ENCODE measurements around the gene ADAMTS1.
A peak's percentile ranks its signal among the peaks of the same experiment; 100 is the strongest.

Gene ADAMTS1

DNA sequence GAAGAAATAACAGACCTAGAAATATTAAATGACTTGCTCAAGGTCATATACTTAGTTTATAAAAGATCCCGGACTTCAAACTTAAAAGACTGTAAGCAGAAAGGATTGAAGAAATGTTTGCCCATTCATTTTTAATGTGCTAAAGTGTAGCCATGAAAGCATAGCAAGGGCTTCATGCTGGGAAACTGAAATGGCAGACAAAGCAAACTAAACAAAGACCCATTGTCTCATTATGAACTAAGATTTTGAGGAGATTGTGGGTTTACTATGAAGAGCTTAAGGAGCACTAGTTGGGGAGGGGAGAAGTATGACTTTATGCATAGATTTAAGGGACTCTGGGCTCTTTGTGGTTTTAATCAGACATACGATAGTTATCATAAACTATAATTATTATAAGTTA is 26.3 kb downstream of the ADAMTS1 start:
- H3K36me3 Mint-ChIP-seq (ENCODE audit: insufficient read depth): no peaks in the 10 kb centered on the region
- H3K4me1 Mint-ChIP-seq (ENCODE audit: low read depth in 2 of 2): no peaks in the 10 kb centered on the region
- no peaks in the 10 kb centered on the region for H3K27me3 Mint-ChIP-seq
- no peaks in the 10 kb centered on the region for H3K9me3 Mint-ChIP-seq
- H3K27ac Mint-ChIP-seq: no peak overlapping the region
- no peak overlapping the region for H3K4me3 Mint-ChIP-seq
- no peak for DNase-seq
- no peak for ATAC-seq (replicated peaks)

DNA sequence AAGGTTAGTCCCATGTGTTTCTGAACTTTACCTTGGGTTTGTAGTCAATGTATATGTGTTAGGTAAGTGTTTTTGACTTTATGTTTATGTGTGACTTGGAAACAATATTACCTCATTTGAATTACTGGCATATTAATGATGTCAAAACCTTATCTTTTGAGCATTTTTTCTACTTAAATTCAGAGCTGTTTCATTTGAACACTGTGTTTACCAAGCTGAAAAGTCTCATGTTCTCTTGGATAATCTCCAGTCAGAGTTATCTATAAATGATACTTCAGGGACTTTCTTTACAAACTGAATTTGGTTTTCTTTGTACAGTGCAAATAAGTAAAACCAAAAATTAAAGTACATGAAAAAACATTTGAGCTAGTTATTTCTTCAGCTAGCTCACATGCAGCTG is 30.0 kb downstream of the ADAMTS1 start:
- no peaks in the 10 kb centered on the region for H3K36me3 Mint-ChIP-seq (ENCODE audit: insufficient read depth)
- ATAC-seq (replicated peaks) (no peak), DNase-seq (no peak)
- H3K27me3 Mint-ChIP-seq: no peaks in the 10 kb centered on the region
- H3K27ac Mint-ChIP-seq: no peak overlapping the region
- no peaks in the 10 kb centered on the region for H3K9me3 Mint-ChIP-seq
- no peaks in the 10 kb centered on the region for H3K4me1 Mint-ChIP-seq (ENCODE audit: low read depth in 2 of 2)
- H3K4me3 Mint-ChIP-seq: no peak overlapping the region

DNA sequence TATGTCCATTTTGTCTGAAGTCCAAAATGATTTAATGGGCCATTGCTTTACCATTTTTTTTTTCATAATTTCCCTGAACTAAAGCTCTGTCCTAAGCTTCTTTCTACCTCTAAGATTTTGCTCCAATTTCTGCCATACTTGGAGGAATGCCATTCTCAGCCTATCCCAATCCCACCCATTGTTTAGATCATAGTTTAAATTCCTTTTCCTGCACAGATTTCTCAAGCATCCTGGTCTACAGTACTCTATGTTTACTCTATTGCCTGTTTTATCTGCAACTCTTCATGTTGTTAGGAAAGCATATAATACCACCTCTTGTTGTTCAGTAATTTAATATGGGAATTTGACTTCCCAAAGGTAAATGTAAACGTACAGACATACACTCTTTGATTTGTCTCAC is 30.8 kb downstream of the ADAMTS1 start:
- Mint-ChIP-seq H3K27ac (no peak overlapping the region), H3K4me3 (no peak overlapping the region), H3K27me3 (no peaks in the 10 kb centered on the region), H3K4me1 (ENCODE audit: low read depth in 2 of 2) (no peaks in the 10 kb centered on the region), H3K9me3 (no peaks in the 10 kb centered on the region), H3K36me3 (ENCODE audit: insufficient read depth) (no peaks in the 10 kb centered on the region)
- DNase-seq (no peak), ATAC-seq (replicated peaks) (no peak)

DNA sequence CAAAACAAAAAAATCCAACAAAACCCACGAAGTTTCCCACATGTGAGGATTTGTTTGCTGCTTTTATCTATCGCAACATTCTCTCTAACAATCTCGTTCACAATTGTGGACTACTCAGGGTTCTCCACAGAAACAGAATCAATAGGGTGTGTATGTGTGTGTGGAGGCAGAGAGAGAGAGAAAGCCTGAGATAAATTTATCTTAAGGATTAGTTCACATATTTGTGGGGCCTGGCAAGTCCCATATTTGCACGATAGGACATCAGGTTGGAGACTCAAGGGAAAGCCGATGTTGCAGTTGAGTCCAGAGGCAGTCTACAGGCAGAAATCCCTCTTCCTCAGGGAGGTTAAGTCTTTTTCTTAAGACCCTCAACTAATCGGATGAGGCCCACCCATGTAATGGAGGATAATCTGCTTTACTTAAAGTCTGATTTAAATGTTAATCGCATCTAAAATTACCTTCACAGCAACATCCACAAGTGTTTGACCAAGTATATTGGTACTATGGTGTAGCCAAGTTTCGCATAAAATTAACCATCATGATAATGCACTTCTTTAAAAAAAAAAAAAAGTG is 31.7 kb downstream of the ADAMTS1 start:
- no peak for ATAC-seq (replicated peaks)
- no peaks in the 10 kb centered on the region for H3K4me1 Mint-ChIP-seq (ENCODE audit: low read depth in 2 of 2)
- no peak overlapping the region for H3K27ac Mint-ChIP-seq
- H3K36me3 Mint-ChIP-seq (ENCODE audit: insufficient read depth): no peaks in the 10 kb centered on the region
- H3K27me3 Mint-ChIP-seq: no peaks in the 10 kb centered on the region
- no peaks in the 10 kb centered on the region for H3K9me3 Mint-ChIP-seq
- no peak for DNase-seq
- no peak overlapping the region for H3K4me3 Mint-ChIP-seq

DNA sequence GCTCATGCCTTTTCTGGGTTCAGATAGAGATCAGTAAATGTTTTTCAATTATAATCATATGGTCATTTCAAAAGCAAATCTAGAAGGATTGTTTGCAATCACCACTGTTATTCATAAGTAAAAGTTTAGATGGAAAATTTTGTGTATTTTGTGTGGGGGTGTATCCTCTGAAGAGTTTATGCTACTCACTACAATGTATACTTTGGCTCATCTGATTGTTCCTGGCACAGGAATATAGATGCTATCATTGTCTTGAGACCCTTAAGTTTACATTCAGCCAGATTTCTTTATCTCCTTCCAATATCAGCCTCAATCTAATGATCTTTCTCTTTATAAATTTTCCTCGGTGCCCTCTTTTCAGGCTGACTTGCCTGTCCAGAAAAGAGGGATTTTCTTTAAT is 33.0 kb downstream of the ADAMTS1 start:
- no peak for ATAC-seq (replicated peaks)
- no peak overlapping the region for H3K4me3 Mint-ChIP-seq

DNA sequence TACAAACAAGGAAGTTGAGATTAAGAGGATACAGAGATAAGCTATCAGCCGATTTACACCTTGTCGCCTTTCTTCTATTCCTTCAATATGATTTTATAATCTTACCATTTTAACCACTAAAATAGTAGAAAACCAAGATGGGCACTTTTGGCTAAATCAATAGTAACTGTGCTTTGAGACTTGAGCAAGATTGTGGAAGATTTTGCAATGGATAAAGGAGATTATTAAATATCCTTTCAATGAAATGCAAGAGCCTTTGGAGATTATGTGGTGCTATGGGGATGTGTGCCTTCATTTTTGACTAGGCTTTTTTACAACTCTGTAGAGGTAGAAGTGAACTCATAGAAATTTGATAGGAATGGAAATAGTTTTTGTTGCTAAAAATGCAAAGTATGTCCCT is 33.7 kb downstream of the ADAMTS1 start:
- Mint-ChIP-seq H3K9me3 (no peaks in the 10 kb centered on the region), H3K27ac (no peak overlapping the region), H3K4me3 (no peak overlapping the region), H3K27me3 (no peaks in the 10 kb centered on the region), H3K36me3 (ENCODE audit: insufficient read depth) (no peaks in the 10 kb centered on the region), H3K4me1 (ENCODE audit: low read depth in 2 of 2) (peaks cover 0 to 2% of the 10 kb centered on the region in 2 donors)
- no peak for ATAC-seq (replicated peaks)
- DNase-seq: no peak

More for the DNA sequence above, 33.0 kb downstream of the ADAMTS1 start:
- Mint-ChIP-seq H3K4me1 (ENCODE audit: low read depth in 2 of 2) (no peaks in the 10 kb centered on the region), H3K36me3 (ENCODE audit: insufficient read depth) (no peaks in the 10 kb centered on the region), H3K27ac (no peak overlapping the region), H3K9me3 (no peaks in the 10 kb centered on the region), H3K27me3 (no peaks in the 10 kb centered on the region)
- no peak for DNase-seq

DNA sequence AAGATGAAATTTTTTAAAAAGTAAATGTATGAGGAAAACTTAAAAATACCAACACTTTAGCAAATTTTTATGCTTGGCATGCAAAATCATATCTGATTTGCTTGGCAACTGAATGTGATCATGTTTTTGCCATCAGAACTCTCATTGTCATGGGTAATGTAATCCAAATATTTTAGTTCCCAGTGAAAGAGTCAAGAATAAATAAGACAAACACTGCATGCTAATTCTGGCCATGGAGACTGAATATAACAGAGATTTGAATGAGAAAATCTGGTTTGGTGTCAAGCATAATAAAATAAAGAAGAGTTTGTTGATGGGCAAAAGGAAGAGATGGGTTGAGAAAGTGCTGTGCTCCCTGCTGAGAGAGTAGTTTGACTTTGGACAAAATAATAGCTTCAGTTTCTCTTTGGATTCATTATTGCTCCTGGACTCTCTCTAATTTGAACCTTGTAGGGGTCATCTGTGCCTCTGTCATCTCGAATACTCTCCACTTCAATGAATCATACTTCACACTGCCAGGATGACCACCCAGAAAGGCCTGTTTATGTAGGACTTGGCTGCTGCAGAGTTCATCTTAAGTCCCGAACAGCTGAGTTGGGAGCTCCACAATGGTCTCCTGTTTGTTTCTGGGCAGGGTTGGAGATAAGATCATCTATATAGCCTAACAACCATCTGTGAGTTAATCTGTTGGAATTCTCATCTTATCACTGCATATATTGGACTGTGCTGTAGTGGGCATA is 34.4 kb downstream of the ADAMTS1 start:
- Mint-ChIP-seq H3K9me3 (no peaks in the 10 kb centered on the region), H3K27me3 (no peaks in the 10 kb centered on the region), H3K36me3 (ENCODE audit: insufficient read depth) (no peaks in the 10 kb centered on the region), H3K4me3 (no peak overlapping the region), H3K27ac (no peak overlapping the region), H3K4me1 (ENCODE audit: low read depth in 2 of 2) (peaks cover 0 to 2% of the 10 kb centered on the region in 2 donors)
- no peak for ATAC-seq (replicated peaks)
- no peak for DNase-seq

DNA sequence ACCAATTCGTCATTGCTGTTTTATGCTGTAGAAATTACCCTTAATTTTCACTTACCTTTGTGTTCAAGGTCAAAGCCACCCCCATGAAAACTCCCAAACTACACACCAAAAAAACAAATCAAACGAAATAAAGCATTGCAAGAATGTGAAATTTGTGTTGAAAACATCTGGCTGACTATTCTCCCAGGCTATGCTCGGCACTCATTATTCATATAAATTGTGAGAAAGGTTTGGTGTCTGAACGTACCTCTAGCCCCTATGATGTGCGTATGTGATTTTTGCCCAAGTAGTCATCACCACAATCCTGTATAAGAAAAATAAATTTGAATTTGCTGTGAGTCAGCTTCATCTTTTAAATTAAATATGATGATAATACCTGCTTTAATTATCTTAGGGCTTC is 34.9 kb downstream of the ADAMTS1 start:
- peaks cover 0 to 2% of the 10 kb centered on the region in 2 donors for H3K4me1 Mint-ChIP-seq (ENCODE audit: low read depth in 2 of 2)
- no peak for ATAC-seq (replicated peaks)

DNA sequence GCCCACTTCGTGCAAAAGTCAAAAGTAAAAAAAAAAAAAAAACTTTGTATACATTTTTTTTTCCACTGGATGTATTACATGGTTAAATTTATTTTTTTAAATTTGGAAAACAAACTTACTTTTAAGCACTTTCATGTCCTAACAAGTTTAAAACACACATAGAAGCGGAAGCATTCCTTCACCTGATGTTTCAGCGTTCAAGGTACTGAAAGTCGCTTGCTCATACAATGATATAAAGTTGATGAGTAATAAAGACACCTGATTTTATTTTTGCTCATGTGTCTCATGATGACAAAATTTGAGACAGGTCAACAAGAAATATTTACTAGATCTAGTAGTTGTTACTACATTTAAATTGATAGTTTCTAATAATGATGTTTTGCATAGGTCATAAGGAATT is 35.5 kb downstream of the ADAMTS1 start:
- ATAC-seq (replicated peaks): no peak
- Mint-ChIP-seq H3K9me3 (no peaks in the 10 kb centered on the region), H3K27ac (no peak overlapping the region), H3K36me3 (ENCODE audit: insufficient read depth) (no peaks in the 10 kb centered on the region), H3K27me3 (no peaks in the 10 kb centered on the region), H3K4me1 (ENCODE audit: low read depth in 2 of 2) (peaks cover 0 to 2% of the 10 kb centered on the region in 2 donors), H3K4me3 (no peak overlapping the region)
- DNase-seq: no peak

More for the DNA sequence above, 34.9 kb downstream of the ADAMTS1 start:
- H3K27me3 Mint-ChIP-seq: no peaks in the 10 kb centered on the region
- no peak overlapping the region for H3K27ac Mint-ChIP-seq
- H3K9me3 Mint-ChIP-seq: no peaks in the 10 kb centered on the region
- H3K36me3 Mint-ChIP-seq (ENCODE audit: insufficient read depth): no peaks in the 10 kb centered on the region
- no peak for DNase-seq
- H3K4me3 Mint-ChIP-seq: no peak overlapping the region

DNA sequence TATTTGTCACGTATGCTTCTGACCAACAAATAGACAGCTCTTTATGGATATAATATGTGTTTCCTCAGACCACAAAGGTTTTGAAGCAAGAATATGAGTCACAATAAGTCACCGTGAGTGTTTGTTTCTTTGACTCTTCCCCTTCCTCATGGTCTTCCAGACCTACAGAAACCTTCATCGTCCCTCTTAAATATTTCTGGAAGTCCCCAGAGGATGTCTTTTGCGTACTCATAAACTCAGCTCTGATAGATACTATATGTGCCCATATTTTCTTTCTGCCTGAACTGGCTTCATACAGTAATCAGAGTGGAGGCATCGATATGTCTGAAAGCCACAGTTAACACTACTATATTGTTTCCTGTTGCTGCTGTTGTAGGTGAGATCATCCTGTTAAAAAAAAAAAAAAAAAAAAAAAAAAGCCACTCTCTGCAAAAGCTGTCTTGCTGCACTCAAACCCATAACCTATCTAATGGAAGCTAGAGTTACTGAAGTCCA is 38.4 kb downstream of the ADAMTS1 start:
- Mint-ChIP-seq H3K27me3 (peaks cover 0 to 7% of the 10 kb centered on the region in 2 donors), H3K36me3 (ENCODE audit: insufficient read depth) (no peaks in the 10 kb centered on the region), H3K9me3 (peaks cover 0 to 3% of the 10 kb centered on the region in 2 donors), H3K27ac (no peak overlapping the region), H3K4me3 (no peak overlapping the region), H3K4me1 (ENCODE audit: low read depth in 2 of 2) (peaks cover 0 to 2% of the 10 kb centered on the region in 2 donors)
- ATAC-seq (replicated peaks) (peak; percentile 63), DNase-seq (no peak)

DNA sequence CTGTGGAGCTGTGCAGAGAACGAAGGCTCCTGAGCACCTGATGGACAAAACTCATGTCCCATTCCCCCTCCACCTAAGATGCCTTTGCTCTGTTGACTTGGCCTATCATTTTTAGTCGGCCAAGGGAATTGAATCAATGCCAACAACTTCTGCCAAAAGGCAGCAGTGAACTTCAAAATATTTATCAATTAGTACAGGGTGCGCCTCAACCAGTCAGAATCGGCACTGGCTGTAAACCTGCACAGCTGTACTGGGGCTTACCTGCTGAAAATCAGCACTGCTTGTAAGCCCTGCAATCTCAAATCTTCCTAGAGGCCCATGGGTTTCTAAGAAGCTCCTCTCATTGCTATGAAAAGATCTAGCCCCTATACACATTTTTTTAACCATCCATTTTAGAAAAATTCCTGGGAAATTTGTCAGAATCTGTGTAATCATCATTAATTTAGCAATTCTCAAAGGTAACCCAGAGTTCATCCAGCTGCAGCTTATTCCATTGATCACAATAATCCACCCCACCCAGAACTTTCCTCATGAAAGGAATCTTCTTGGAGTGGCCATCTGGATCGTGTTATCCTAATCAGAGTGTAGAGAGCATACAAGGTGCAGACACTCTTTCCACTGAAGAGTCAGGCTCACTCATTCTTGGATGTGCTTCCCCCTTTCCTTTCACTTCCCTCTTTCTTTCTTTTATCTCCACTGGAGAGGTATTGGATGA is 40.2 kb downstream of the ADAMTS1 start:
- no peak overlapping the region for H3K4me3 Mint-ChIP-seq

DNA sequence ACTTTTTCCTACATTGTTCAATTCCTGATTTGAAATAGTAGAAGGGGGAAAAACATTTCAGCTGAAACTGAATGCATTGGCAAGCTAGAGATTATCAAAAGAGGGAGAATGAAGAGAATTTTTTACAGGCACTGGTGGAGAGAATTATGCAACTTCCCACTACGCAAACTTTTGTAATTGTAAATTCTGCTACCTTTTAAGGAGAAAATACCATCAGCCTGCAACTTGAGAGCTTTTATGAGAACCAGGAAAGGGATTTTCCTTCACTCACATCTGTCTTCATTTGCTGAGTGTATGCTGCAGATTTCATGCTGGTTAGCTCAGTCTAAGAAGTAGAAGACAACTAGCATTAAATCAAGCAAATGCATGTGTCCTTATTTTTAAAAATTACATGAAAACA is 43.7 kb downstream of the ADAMTS1 start:
- H3K4me3 Mint-ChIP-seq: no peak overlapping the region
- no peaks in the 10 kb centered on the region for H3K4me1 Mint-ChIP-seq (ENCODE audit: low read depth in 2 of 2)
- H3K27me3 Mint-ChIP-seq: peaks cover 0 to 13% of the 10 kb centered on the region in 2 donors
- DNase-seq: no peak
- no peak overlapping the region for H3K27ac Mint-ChIP-seq
- peaks cover 0 to 3% of the 10 kb centered on the region in 2 donors for H3K9me3 Mint-ChIP-seq
- no peaks in the 10 kb centered on the region for H3K36me3 Mint-ChIP-seq (ENCODE audit: insufficient read depth)
- no peak for ATAC-seq (replicated peaks)

More for the DNA sequence above, 40.2 kb downstream of the ADAMTS1 start:
- peaks cover 0 to 3% of the 10 kb centered on the region in 2 donors for H3K9me3 Mint-ChIP-seq
- DNase-seq: no peak
- H3K4me1 Mint-ChIP-seq (ENCODE audit: low read depth in 2 of 2): peaks cover 0 to 2% of the 10 kb centered on the region in 2 donors
- H3K27ac Mint-ChIP-seq: no peak overlapping the region
- no peaks in the 10 kb centered on the region for H3K36me3 Mint-ChIP-seq (ENCODE audit: insufficient read depth)
- no peak for ATAC-seq (replicated peaks)
- H3K27me3 Mint-ChIP-seq: peaks cover 0 to 12% of the 10 kb centered on the region in 2 donors

DNA sequence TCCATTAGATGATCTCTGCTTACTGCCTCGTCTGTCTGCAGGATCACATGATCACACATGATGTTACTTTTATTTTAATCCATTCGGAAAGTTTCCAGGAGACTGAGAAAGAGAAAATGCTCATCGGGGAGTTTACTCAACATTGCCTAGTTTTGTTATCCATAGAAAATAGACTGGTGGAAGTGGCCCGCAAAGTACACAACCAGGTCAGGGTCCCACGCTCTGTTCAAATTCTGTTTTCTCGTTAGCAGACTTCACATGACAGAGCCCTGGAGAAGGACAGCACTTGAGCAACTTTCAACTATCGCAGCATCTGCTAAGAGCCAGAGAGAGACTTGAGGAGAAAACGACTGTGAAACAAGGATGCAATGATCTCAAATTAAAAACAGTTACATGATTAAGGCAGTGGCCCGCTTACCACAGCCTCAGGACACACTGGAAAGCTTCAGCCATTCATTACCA is 44.2 kb downstream of the ADAMTS1 start:
- peaks cover 0 to 13% of the 10 kb centered on the region in 2 donors for H3K27me3 Mint-ChIP-seq
- H3K4me1 Mint-ChIP-seq (ENCODE audit: low read depth in 2 of 2): no peaks in the 10 kb centered on the region
- peaks cover 0 to 3% of the 10 kb centered on the region in 2 donors for H3K9me3 Mint-ChIP-seq
- H3K36me3 Mint-ChIP-seq (ENCODE audit: insufficient read depth): no peaks in the 10 kb centered on the region
- DNase-seq: no peak
- no peak overlapping the region for H3K27ac Mint-ChIP-seq
- no peak for ATAC-seq (replicated peaks)
- H3K4me3 Mint-ChIP-seq: no peak overlapping the region

Data from effector memory CD8-positive, alpha-beta T cell (primary cell).